Ovary (tissue), 9 donors: ENCODE measurements around the gene TMEM45A. TPM values are rescaled to one million over a fixed set of nuclear protein-coding genes. Genes with fewer than 3 reads are reported as not detected.
"Not testable (repeated sequence)": the region's sequence is repeated elsewhere in the genome, so short reads cannot be mapped to it uniquely, and the experiment has no call there.

Experiments used
- DNase-seq, 5 donors: peaks; one replicate each; pipeline ENCODE4 v3.0.0-alpha.2; 2019 to 2020
- H3K27ac ChIP-seq, 2 donors: fragments of 200-600 bp; one replicate each; pipeline versions ENCODE4 v1.5.1 to v1.8.0; 2019 to 2022
- H3K27me3 ChIP-seq: fragments of 200-600 bp; one replicate; pipeline ENCODE4 v1.8.0; 2022
- H3K36me3 ChIP-seq: fragments of 200-600 bp; sonication (generic); one replicate; pipeline ENCODE4 v1.5.1; 2019
- H3K4me1 ChIP-seq: one replicate; pipeline ENCODE4 v1.8.1; 2013; ENCODE audit warnings: mild to moderate bottlenecking, moderate library complexity; ENCODE audit not compliant: insufficient read depth
- H3K4me3 ChIP-seq: fragments of 200-600 bp; sonication (generic); one replicate; pipeline ENCODE4 v1.5.1; 2017
- H3K9me3 ChIP-seq, 2 donors: fragments of 200-600 bp in 1 of 2; sonication (generic) in 1 of 2; one replicate each; pipeline versions ENCODE4 v1.5.1 to v1.8.1; 2013 to 2019; ENCODE audit warnings: mild to moderate bottlenecking in 1 of 2, moderate library complexity in 1 of 2
- EP300 ChIP-seq: sonication (generic); formaldehyde crosslinking; IDR thresholded peaks from one replicate; pipeline ENCODE4 v1.6.1; 2017; ENCODE audit warnings: antibody characterized with exemption
- POLR2A ChIP-seq: fragments of 450-650 bp; IDR thresholded peaks from one replicate; pipeline ENCODE4 v1.6.1; 2017; ENCODE audit warnings: antibody characterized with exemption, mild to moderate bottlenecking, moderate library complexity
- WGBS, 3 donors: extraction: QIAGEN DNeasy Blood & Tissue Kit in 1 of 3; methylation state at CpG; one replicate each; pipeline versions ENCODE4 v1.1.5 to v1.1.7; 2013 to 2017; 5-methylcytosine and 5-hydroxymethylcytosine counted together
- intact Hi-C, 4 donors: fragments of 100-400 bp; cut with DNase I; formaldehyde crosslinking; loops; one replicate each; pipeline versions ENCODE4 v1.11.0 to v1.15.1; 2022 to 2023
- polyA plus RNA-seq, 2 donors: library from polyadenylated mRNA; stranded (reverse); fragments of 200-250 nt in 1 of 2; fragments of 350-450 nt in 1 of 2; fragmentation: Illumina TruSeq in 1 of 2; extraction: RNeasy Lipid Tissue Mini Kit (QIAGEN cat#74804) in 1 of 2; gene quantifications; one replicate each; pipeline ENCODE4 v1.2.3, GENCODE V29; 2013 to 2014
- total RNA-seq, 7 donors: library from RNA; depleted of rRNA in 2 of 7; stranded (reverse); fragments of >200 nt in 2 of 7; fragmentation: NEBNext Ultra II Directional in 3 of 7; extraction: Animal tissue kit (Norgen Biotek cat#: 25700) in 3 of 7; gene quantifications; one replicate each; pipeline versions ENCODE4 v1.1.0 to v1.2.4, GENCODE V29; 2016 to 2023
- TF ChIP-seq, protein P1 (sequence below), 3 donors: fragments of 450-650 bp in 2 of 3; fragments of 200-600 bp in 1 of 3; IDR thresholded peaks; one replicate each; pipeline versions ENCODE4 v1.5.1 to v1.8.0; 2016 to 2022; ENCODE audit warnings: antibody characterized with exemption in 3 of 3, mild to moderate bottlenecking in 1 of 3
- donor health status: DM: no; HTN: no; CAD: no; lungs with moderate emphysema.
- donor health status: DM: no; HTN: no; CAD: no.
- donor health status: Bipolar disorder and iron deficiency.
- donor health status: DM: yes; HTN: yes; CAD: no.
- donor health status: DM: no; HTN: no; CAD: no.
- donor health status: DM: yes; HTN: yes; CAD: no.

The TMEM45A gene
- total and polyA plus RNA-seq, 9 donors: 6.1 to 72.0 (median 9.1) TPM

GRCh38 chr3:100471444-100471843 lies 21.0 kb upstream of the TMEM45A start:
- intact Hi-C loops: no loop called here
- Histone ChIP-seq H3K9me3 (no peaks in the 10 kb centered on the region), H3K27me3 (no peaks in the 10 kb centered on the region), H3K4me3 (no peak overlapping the region), H3K27ac (no peak overlapping the region), H3K36me3 (no peaks in the 10 kb centered on the region), H3K4me1 (no peaks in the 10 kb centered on the region)
- TF ChIP-seq POLR2A (no peak), EP300 (no peak)
- TF ChIP-seq, protein P1, sequence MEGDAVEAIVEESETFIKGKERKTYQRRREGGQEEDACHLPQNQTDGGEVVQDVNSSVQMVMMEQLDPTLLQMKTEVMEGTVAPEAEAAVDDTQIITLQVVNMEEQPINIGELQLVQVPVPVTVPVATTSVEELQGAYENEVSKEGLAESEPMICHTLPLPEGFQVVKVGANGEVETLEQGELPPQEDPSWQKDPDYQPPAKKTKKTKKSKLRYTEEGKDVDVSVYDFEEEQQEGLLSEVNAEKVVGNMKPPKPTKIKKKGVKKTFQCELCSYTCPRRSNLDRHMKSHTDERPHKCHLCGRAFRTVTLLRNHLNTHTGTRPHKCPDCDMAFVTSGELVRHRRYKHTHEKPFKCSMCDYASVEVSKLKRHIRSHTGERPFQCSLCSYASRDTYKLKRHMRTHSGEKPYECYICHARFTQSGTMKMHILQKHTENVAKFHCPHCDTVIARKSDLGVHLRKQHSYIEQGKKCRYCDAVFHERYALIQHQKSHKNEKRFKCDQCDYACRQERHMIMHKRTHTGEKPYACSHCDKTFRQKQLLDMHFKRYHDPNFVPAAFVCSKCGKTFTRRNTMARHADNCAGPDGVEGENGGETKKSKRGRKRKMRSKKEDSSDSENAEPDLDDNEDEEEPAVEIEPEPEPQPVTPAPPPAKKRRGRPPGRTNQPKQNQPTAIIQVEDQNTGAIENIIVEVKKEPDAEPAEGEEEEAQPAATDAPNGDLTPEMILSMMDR (IDR thresholded peaks at IDR 0.05): no peak
- no peak for DNase-seq
- 85 to 90% (median 87%) methylated on average over 2 of the region's 2 CpGs for WGBS, 3 donors

- 91 to 97% (median 94%) methylated on average over 17 to 32 of the region's 32 CpGs for WGBS, 3 donors
- intact Hi-C loops, H3K4me1 ChIP-seq, H3K9me3 ChIP-seq, H3K4me3 ChIP-seq, H3K27ac ChIP-seq, DNase-seq, H3K36me3 ChIP-seq, H3K27me3 ChIP-seq: not testable (repeated sequence)
Observed at GRCh38 chr3:100477851-100478360, 14.5 kb upstream of the TMEM45A start.

GRCh38 chr3:100478521-100478920 lies 13.9 kb upstream of the TMEM45A start:
- H3K36me3 ChIP-seq, H3K27ac ChIP-seq, H3K9me3 ChIP-seq, H3K4me1 ChIP-seq, intact Hi-C loops, H3K4me3 ChIP-seq, H3K27me3 ChIP-seq, DNase-seq: not testable (repeated sequence)
- WGBS, 3 donors: 90 to 92% (median 91%) methylated on average over 17 to 25 of the region's 25 CpGs

- no peak for DNase-seq
- Histone ChIP-seq H3K4me1 (no peaks in the 10 kb centered on the region), H3K27ac (no peak overlapping the region), H3K36me3 (no peaks in the 10 kb centered on the region), H3K9me3 (no peaks in the 10 kb centered on the region), H3K4me3 (no peak overlapping the region), H3K27me3 (no peaks in the 10 kb centered on the region)
- intact Hi-C loops: no loop called here
- 80 to 81% (median 80%) methylated on average over 5 of the region's 5 CpGs for WGBS, 3 donors
- TF ChIP-seq EP300 (no peak), POLR2A (no peak)
- TF ChIP-seq, protein P1 (IDR thresholded peaks at IDR 0.05): no peak
Observed at GRCh38 chr3:100480081-100480480, 12.3 kb upstream of the TMEM45A start.

- DNase-seq: no peak
- WGBS, 3 donors: 28 to 40% (median 38%) methylated on average over 2 of the region's 2 CpGs
- TF ChIP-seq EP300 (no peak), POLR2A (no peak)
- TF ChIP-seq, protein P1 (IDR thresholded peaks at IDR 0.05): no peak
- no peak overlapping the region for H3K4me3 ChIP-seq
- H3K27me3 ChIP-seq: no peaks in the 10 kb centered on the region
- intact Hi-C loops: no loop called here
- H3K4me1 ChIP-seq: no peaks in the 10 kb centered on the region
- no peaks in the 10 kb centered on the region for H3K36me3 ChIP-seq
- no peaks in the 10 kb centered on the region for H3K9me3 ChIP-seq
- H3K27ac ChIP-seq: no peak overlapping the region
Observed at GRCh38 chr3:100482176-100482575, 10.2 kb upstream of the TMEM45A start.
